ENCODE results near the gene RBP3.

RBP3 gene

GRCh38 chr10:47359626-47360418, 11.7 kb downstream of the RBP3 start:
- no peaks in the 10 kb centered on the region for H4K20me1 ChIP-seq (ENCODE audit: insufficient read depth)
- H3K36me3 ChIP-seq (ENCODE audit: insufficient read depth): no peaks in the 10 kb centered on the region
- H3K4me1 ChIP-seq (ENCODE audit: low read depth, poor library complexity, severe bottlenecking): no peaks in the 10 kb centered on the region
- no peak overlapping the region for H3K9ac ChIP-seq
- H2AFZ ChIP-seq (ENCODE audit: low read depth): no peak overlapping the region
- TF ChIP-seq, protein P1, sequence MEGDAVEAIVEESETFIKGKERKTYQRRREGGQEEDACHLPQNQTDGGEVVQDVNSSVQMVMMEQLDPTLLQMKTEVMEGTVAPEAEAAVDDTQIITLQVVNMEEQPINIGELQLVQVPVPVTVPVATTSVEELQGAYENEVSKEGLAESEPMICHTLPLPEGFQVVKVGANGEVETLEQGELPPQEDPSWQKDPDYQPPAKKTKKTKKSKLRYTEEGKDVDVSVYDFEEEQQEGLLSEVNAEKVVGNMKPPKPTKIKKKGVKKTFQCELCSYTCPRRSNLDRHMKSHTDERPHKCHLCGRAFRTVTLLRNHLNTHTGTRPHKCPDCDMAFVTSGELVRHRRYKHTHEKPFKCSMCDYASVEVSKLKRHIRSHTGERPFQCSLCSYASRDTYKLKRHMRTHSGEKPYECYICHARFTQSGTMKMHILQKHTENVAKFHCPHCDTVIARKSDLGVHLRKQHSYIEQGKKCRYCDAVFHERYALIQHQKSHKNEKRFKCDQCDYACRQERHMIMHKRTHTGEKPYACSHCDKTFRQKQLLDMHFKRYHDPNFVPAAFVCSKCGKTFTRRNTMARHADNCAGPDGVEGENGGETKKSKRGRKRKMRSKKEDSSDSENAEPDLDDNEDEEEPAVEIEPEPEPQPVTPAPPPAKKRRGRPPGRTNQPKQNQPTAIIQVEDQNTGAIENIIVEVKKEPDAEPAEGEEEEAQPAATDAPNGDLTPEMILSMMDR (conservative IDR thresholded peaks at IDR 0.05; ENCODE audit: low read depth, low read length): no peak
- no peaks in the 10 kb centered on the region for H3K79me2 ChIP-seq (ENCODE audit: insufficient read depth, low read depth)
- no peak overlapping the region for H3K4me2 ChIP-seq
- H3K4me3 ChIP-seq (IDR thresholded peaks at IDR 0.05; ENCODE audit: insufficient read depth, low read depth, low read length): no peak overlapping the region
- no peaks in the 10 kb centered on the region for H3K27me3 ChIP-seq (ENCODE audit: insufficient read depth, low read depth)
- no peak overlapping the region for H3K27ac ChIP-seq

- no peak overlapping the region for H3K4me2 ChIP-seq
- no peaks in the 10 kb centered on the region for H3K27me3 ChIP-seq (ENCODE audit: insufficient read depth, low read depth)
- TF ChIP-seq, protein P1 (conservative IDR thresholded peaks at IDR 0.05; ENCODE audit: low read depth, low read length): no peak
These were observed 12.4 kb downstream of the RBP3 start for GRCh38 chr10:47360419-47361040.

GRCh38 chr10:47361293-47361692, 13.1 kb downstream of the RBP3 start:
- no peak overlapping the region for H3K4me3 ChIP-seq (IDR thresholded peaks at IDR 0.05; ENCODE audit: insufficient read depth, low read depth, low read length)
- H3K79me2 ChIP-seq (ENCODE audit: insufficient read depth, low read depth): no peaks in the 10 kb centered on the region
- no peak overlapping the region for H3K9ac ChIP-seq
- no peaks in the 10 kb centered on the region for H3K27me3 ChIP-seq (ENCODE audit: insufficient read depth, low read depth)
- H3K4me1 ChIP-seq (ENCODE audit: low read depth, poor library complexity, severe bottlenecking): no peaks in the 10 kb centered on the region
- H2AFZ ChIP-seq (ENCODE audit: low read depth): no peak overlapping the region
- H3K36me3 ChIP-seq (ENCODE audit: insufficient read depth): no peaks in the 10 kb centered on the region
- H3K27ac ChIP-seq: no peak overlapping the region
- no peak overlapping the region for H3K4me2 ChIP-seq
- H4K20me1 ChIP-seq (ENCODE audit: insufficient read depth): no peaks in the 10 kb centered on the region
- TF ChIP-seq, protein P1 (conservative IDR thresholded peaks at IDR 0.05; ENCODE audit: low read depth, low read length): peak; percentile 61; the same call in 1 of the 2 replicates

More at GRCh38 chr10:47360419-47361040, 12.4 kb downstream of the RBP3 start:
- H3K4me1 ChIP-seq (ENCODE audit: low read depth, poor library complexity, severe bottlenecking): no peaks in the 10 kb centered on the region
- no peaks in the 10 kb centered on the region for H3K36me3 ChIP-seq (ENCODE audit: insufficient read depth)
- no peaks in the 10 kb centered on the region for H3K79me2 ChIP-seq (ENCODE audit: insufficient read depth, low read depth)
- no peak overlapping the region for H3K9ac ChIP-seq
- H2AFZ ChIP-seq (ENCODE audit: low read depth): no peak overlapping the region
- no peak overlapping the region for H3K27ac ChIP-seq
- H3K4me3 ChIP-seq (IDR thresholded peaks at IDR 0.05; ENCODE audit: insufficient read depth, low read depth, low read length): no peak overlapping the region
- H4K20me1 ChIP-seq (ENCODE audit: insufficient read depth): no peaks in the 10 kb centered on the region

- Histone ChIP-seq H3K4me1 (ENCODE audit: low read depth, poor library complexity, severe bottlenecking) (no peaks in the 10 kb centered on the region), H3K27me3 (ENCODE audit: insufficient read depth, low read depth) (no peaks in the 10 kb centered on the region), H3K36me3 (ENCODE audit: insufficient read depth) (no peaks in the 10 kb centered on the region), H2AFZ (ENCODE audit: low read depth) (no peak overlapping the region), H3K27ac (no peak overlapping the region), H4K20me1 (ENCODE audit: insufficient read depth) (no peaks in the 10 kb centered on the region), H3K4me2 (no peak overlapping the region), H3K9ac (no peak overlapping the region), H3K79me2 (ENCODE audit: insufficient read depth, low read depth) (no peaks in the 10 kb centered on the region), H3K4me3 (IDR thresholded peaks at IDR 0.05; ENCODE audit: insufficient read depth, low read depth, low read length) (no peak overlapping the region)
- TF ChIP-seq, protein P1 (conservative IDR thresholded peaks at IDR 0.05; ENCODE audit: low read depth, low read length): no peak
These were observed 14.0 kb downstream of the RBP3 start for GRCh38 chr10:47362199-47362598.
